Eye (tissue), 1 donor: ENCODE results near the gene DLX6.
A peak's percentile ranks its signal among the peaks of the same experiment; 100 is the strongest.
"Not testable (repeated sequence)": the region's sequence is repeated elsewhere in the genome, so short reads cannot be mapped to it uniquely, and the experiment has no call there.

Source experiments
- DNase-seq: peaks from one replicate; pipeline ENCODE4 v3.0.0-alpha.2; 2015

Gene DLX6

DNA sequence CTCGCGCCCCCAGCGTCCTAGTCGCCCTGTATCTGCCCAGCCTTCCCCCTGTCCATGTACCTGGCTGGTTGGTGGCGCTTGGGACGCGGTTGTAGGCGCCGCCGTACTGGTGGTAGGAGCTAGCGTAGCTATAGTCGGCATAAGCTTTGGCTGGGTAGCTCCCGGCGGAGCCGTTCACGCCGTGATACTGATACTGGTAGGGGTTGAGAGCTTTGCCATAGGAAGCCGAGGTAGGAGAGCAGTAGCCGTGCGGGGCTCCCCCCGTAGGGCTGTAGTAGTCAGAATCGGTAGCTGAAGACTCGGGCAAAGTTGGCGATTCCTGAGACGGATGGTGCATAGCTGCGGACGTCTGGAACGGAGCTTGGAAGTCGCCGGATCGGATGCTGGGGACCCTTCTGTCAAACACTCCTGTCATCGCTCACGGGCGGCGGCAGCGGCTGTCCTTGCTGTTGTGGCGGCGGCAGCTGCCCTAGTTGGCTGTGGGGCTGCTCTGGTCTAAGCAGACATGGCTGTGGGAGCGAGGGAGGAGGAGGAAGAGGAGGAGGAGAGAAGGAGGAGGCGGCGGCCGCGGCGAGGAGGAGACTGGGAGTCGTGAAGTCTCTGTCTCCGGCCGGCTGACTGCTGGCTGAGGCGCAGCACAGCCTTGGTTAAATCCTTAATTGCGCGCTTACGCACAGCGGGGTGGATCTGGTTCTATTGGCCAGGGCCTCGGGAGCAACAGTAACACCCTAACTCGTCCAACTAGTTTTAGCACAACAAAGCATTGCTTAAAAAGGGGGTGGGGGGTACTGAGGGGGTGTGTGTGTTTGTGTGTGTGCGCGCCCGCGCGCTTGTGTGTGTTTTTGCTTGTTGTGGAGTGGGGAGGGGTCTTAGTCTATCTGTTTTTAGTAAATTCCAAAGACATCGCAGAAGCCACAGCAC lies 19.1 kb downstream of the DLX6 start, which contains the start of gene DLX5:
Gene DLX5 (minus strand): TSS at position 623 of the 921 bp plus-strand sequence. CDS start 208 bp downstream, at position 415.
- peak; percentile 79 for DNase-seq

DNA sequence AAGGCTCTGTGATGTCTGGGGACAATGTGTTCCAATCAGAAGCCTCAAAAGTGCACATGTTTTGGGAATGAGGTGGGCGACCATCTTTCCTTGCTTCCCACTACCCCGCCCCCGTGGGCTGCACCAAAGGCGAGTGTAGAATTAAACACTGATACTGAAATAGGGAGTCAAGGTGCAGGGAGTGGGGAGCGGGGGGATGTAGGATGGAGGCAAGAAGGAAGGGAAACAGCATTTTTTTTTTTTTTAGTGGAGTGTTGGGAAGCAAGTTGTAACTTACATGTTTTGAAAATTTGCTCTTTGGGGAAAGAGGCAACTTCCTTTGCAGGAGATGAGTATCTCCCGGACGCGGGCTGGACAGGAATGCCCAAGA lies 19.8 kb downstream of the DLX6 start:
- DNase-seq, result no peak

GRCh38 chr7:97025983-97026714 lies 20.8 kb downstream of the DLX6 start:
- DNase-seq, result no peak

DNA sequence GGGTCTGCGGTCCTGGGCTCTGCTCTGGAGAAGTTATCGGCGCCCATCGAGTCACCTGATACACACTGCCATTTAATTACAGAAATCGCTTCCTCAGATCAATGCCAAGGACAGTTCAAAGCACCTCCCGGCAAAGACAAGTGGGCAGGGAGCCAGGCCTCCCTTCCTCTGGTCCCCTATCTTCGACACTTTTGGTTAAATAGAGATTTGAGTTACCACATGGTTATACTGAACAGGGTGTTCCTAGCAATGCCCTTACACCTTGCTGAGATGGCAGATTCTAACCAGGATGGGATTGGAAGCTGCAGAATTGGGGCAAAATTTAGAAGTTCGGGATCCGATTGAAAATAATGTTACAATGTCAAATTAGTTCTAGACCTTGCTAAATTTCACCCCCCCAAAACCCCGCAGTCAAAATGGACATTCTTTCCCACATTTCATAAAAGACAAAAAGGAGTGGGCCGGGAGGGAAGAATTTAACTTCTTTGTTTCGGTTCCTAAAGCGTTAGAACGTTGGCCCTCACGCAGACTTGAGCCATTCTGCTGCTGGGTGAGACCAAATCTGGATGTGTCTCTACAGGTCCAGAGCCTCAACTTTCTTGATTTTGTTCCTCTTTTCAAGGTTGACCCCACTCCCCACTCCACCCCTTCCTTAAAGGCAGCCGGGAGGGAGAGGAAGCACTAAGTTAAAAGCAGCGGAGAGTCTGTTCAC lies 21.5 kb downstream of the DLX6 start:
- peak; percentile 68 for DNase-seq

DNA sequence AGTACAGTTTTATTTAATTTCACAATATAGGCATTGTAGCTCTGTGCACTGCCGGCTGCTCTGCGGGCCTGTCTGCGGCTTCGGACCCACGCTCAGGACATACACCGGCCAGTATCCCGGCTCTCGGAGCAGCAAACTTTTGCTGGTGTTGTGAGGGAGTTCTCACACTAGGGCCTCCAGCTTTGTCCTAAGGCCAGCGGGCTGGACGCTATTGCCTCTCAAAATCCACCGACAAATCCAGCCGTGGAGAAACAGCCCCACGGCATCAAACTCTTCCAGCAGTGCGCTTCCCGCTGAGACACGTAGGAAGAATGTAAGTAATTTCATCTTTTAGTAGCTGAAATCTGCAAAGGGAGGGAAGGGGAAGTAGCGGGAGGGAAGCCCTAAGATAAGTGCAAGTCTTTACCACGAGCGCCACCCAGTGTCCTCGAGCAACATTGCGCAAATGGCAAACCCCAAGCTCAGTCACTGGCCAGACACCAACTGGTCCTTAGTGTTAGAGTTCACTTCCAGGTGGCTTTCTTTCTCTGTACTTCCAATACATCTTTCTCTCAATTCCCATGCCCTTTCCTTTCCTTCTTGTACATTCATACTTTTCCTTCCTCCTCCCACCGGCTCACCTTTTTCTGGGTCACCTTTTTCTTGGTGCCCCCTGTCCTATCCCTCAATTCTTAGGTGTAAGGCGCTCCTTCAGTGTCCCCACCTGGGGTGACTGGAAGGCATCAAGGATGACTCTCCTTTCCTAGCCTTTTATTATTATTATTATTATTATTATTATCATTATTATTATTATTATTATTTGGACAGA lies 22.3 kb downstream of the DLX6 start:
- peak; percentile 95 for DNase-seq

- not testable (repeated sequence) for DNase-seq
These were observed 29.0 kb downstream of the DLX6 start for GRCh38 chr7:97034213-97034852.

- no peak for DNase-seq
These were observed 34.2 kb downstream of the DLX6 start for GRCh38 chr7:97039374-97040065.

DNA sequence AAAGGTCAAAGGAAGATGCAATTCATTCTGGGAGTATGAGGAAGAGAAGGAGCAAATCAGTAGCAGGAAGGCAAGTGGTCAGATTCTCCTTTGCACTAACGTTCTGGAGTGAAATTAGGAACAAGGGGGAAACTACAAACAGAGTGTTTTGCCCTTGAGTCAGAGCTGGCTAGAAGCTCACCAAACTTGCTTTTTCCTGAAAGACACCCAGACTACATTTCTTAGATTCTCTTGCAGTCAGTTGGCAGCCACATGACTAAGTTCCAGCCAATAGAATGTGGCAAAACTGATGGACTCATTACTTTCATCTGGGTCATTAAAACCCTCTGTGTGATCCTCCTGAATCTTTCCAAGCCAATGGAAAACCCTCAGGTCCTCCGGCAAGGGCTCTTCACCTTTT lies 37.9 kb downstream of the DLX6 start:
- no peak for DNase-seq
